ENCODE measurements around the gene ARRDC4.
"Not testable (repeated sequence)": the region's sequence is repeated elsewhere in the genome, so short reads cannot be mapped to it uniquely, and the experiment has no call there.

The ARRDC4 gene

DNA sequence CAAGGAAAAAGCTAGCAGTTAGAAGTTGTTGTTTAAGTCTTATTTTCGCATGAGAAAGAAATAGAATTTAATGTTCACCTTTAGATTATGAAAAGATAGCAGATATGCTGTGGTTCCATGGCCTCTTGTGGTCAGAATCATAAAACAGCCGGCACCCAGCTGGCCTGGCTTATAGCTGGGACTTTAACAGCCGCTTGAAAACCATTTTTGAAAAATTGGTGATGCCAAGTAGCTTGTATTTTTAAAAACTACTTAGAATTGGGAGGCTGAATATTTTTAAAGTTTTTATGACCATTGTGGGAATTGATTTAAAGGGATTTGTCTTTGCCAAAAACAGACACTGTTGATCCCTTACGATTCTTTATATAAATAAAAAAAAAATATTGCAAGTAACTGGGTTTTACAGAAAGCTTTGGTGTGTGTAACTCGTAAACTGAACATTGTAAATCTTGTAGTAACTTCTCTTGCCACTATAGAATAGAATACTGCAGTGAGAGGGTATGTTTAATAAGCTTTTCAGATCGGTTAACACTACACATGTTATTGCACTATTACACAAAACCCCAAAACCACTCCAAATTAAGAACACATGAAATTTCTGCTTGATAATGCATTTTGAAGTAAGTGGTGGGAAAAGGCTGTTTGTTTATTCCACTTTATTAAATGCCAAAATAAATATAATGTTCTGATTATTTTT, 6.6 kb downstream of the ARRDC4 start:
- no peak for DNase-seq

DNA sequence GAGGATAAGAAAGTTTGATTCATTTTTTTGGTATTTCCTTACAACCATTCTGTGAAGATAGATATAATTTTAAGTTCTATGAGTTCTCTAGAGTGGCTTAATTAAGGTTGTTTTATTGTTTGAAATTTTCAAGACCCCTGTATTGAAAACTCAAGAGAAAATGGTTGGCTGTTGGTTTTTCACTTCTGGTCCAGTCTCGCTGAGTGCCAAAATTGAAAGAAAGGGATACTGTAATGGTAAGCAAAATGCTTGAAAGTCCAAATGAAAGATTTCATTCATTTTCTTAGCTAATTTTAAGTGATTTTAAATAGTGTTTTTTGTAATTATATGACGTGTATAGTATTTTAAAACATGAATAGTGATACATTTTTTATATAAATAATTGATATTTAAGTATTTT, 7.4 kb downstream of the ARRDC4 start:
- DNase-seq: no peak

DNA sequence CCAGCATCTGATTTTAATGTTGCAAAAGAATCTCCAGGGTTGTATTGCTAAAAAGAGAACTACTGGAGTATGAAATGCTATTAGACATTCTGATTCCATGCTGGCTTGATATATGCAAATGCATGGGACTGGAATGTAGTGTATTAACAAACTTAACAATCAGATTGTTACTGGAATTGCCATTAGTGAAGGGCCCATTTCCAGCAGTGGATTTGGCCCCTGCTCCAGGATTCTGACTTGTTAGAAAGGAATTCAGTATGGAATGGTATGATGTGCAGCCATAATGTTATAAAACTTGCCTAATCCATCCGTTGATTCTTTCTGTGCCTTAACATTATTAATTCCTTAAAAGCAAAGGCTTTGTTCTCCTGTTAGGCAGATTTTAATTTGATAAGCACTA, 7.9 kb downstream of the ARRDC4 start:
- no peak for DNase-seq

DNA sequence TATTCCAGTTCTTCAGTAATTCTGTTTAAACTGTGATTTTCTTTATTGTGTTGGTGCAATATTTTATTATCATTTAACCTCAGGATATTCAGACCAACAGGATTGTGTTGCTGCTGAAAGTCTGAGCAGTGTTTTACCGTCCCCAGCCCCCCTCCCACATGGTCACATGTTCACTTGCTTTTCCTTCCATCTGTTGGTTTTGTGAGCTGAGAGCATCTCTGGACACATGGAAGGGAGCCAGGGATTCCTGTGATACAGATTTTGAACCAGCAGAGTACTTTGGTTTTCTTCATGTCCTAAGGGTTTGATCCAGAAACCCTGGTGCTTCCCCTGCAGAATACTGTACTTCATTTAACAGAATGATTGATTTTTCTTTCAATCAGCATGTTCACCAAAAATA, 11.9 kb downstream of the ARRDC4 start:
- DNase-seq: no peak

DNA sequence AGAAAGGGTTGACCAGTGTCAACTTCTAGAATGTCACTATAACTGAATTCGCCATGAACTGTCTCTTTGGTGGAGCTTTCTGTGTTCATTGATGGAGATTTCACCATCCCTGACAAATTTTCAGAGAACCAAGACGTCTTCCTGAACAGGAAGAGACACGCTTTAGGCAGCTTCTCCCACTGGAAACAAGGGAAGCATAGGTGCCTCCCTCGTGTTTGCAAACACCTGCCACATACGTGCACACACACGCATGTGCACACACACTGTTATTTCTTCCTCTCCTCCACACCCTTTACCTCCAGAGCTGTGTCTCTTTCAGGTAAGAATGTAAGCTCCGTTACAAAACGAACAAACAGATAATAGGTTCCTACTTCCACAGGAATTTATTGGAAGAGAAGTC, 15.6 kb downstream of the ARRDC4 start:
- no peak for DNase-seq

DNA sequence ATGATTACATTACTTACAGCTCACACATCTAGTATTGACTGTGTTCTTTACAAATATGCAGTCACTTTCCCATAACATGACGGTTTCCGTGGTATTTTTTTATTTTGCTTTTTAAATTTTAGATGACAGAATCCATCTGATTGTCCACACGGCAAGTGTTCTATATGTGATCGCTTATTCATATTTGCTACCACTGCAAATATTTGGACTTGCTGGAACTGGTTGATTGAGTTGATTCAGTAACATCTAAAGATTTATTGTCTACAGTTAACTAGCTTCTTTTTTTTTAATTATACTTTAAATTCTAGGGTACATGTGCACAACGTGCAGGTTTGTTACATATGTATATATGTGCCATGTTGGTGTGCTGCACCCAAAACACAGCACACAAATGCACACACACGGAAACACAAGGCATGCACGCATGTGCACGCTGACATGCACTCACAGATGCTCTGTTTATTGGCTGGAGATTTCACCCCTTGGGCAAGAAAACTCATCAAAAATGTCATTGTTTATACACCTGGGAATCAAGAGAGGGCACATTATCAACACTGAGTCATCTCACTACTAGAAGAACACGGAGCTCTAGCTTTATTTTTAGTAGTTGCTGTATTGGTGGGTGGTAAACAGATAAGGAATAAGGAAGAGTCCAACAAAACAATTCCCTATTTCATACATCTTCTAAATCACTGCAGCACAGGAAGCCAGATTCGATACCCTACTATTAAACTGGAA, 16.4 kb downstream of the ARRDC4 start:
- DNase-seq: no peak

DNA sequence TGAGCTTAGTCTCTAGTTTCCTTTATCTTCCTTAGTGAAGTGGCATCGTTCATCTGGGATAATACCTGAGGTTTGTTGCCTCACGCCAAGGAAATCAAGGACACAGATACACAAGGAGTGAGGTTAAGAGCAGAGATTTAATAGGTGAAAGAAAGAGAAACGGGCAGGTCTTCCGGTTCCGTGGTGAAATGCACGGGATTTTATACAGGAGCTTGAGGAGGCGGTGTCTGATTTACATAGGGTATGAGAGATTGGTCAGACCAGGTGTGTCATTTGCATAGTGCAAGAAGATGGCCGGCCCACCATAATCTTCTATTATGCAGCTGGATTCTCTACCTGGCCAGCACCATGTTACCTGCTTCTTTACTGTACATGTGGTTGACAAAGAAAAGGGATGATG, 17.2 kb downstream of the ARRDC4 start:
- no peak for DNase-seq

DNA sequence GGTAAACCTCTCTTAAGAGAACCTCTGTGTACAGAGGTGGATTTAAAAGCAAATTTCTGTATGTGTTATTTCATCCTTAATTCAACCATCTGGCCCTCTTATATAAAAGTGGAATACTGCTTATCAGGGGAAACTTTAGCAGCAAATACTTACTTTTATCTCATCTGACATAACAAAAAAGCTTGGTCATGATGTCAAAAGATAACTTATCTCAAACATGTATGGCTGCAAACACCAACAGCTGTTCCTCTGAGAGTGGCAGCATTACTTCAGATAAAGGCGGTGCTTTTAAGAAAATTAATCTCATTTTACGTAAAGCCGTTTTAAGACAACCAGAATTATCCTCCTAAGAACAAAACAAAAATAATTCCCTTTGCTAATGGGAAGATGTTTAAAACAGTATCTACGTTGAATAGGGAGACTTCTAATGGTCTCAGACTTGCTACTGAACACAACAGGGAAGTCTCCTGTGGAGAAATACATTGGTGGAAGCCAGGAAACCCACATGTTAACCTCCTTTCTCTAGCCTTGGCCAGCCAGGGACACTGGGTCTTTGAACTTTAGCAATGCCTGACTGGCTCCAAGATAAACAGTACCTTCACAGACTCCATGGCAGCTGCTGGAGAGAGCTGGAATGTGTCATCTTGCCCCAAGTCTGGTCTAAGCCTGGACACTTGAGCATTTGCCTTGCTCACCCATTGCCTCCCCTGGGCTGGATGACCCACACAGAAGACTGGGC, 18.1 kb downstream of the ARRDC4 start:
- no peak for DNase-seq

DNA sequence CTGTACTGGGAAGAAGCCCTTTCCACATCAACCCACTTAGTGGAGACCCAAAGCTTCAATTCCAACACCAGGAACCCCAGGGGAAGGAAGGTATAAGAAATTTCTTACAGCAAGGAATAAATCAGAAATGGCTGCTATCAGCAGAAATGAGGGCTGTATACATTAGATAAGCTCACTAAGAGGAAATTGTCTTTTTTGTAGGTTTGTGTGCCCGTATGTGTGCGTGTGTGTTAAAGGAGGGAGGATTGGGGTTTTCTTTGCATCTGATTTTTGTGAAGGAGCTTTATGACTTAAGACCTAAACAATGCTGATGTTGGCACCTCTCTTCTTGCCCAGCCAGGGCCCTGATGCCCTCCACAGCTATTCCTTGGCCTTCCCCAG, 18.6 kb downstream of the ARRDC4 start:
- DNase-seq: no peak

DNA sequence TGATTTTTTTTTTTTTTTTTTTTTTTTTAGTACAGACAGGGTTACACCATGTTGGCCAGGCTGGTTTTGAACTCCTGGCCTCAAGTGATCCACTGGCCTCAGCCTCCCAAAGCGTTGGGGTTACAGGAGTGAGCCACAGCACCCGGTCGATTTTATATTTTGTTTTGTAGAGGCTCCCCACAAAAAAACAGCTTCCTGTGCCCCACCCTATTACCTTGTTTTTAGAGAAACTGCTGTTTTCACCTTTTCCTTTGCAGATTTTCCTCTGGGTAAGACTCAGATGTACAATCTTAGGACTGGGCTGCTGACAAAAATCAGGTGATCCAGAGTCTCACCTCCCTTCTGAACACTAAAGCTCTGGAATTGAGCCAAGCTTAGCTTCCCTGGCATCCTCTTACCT, 20.6 kb downstream of the ARRDC4 start:
- DNase-seq: no peak

DNA sequence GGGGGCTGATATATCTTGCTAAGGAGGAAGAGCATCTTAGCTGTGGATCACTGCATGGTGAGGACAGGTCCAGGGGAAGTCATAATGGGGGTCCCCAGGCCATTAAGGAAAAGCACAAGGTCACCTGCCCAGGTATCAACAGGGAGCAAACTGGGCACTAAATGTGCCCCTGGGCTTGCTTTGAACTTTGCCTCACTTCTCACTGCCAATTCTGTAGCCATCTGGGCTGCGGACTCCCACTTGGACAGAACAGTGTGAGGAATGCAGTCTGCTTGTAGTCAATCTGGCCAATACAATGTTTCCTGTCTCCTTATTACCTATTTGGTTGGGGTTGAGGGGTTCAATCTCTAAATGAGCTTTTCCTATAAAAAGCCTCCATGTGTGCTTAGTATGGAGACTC, 21.3 kb downstream of the ARRDC4 start:
- no peak for DNase-seq

DNA sequence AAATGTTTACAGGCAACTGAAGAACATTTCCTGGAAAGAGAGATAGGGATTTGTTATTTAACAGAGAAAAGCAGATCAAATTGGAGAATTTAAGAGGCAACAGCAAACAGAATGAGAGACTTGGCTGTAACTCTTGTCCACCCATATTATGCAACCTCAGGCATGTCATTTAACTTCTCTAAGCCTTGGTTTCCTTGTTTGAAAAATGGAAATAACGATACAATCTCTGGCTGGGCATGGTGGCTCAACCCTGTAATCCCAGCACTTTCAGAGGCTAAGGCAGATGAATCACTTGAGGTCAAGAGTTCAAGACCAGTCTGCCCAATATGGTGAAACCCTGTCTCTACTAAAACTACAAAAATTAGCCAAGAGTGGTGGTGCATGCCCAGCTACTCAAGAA, 23.7 kb downstream of the ARRDC4 start:
- DNase-seq: no peak

DNA sequence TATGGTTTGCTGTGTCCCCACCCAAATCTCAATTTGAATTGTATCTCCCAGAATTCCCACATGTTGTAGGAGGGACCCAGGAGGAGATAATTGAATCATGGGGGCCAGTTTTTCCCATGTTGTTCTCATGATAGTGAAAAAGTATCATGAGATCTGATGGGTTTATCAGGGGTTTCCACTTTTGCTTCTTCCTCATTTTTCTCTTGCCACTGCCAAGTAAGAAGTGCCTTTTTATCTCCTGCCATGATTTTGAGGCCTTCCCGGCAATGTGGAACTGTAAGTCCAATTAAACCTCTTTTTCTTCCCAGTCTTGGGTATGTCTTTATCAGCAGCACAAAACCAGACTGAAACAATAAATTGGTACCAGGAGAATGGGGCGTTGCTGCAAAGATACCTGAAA, 25.5 kb downstream of the ARRDC4 start:
- not testable (repeated sequence) for DNase-seq

DNA sequence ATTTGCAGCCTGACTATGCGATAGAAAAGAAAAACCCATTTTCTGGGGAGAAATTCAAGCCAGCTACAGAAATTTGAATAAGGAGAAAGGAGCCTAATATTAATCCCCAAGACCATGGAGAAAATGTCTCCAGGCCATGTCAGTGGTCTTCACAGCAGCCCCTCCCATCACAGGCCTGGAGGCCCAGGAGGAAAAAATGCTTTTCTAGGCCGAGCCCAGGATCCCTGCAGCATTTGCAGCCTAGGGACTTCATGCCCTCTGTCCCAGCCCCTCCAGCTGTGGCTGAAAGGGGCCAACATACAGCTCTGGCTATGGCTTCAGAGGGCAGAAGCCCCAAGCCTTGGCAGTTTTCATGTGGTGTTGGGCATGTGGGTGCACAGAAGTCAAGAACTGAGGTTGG, 26.3 kb downstream of the ARRDC4 start:
- no peak for DNase-seq

DNA sequence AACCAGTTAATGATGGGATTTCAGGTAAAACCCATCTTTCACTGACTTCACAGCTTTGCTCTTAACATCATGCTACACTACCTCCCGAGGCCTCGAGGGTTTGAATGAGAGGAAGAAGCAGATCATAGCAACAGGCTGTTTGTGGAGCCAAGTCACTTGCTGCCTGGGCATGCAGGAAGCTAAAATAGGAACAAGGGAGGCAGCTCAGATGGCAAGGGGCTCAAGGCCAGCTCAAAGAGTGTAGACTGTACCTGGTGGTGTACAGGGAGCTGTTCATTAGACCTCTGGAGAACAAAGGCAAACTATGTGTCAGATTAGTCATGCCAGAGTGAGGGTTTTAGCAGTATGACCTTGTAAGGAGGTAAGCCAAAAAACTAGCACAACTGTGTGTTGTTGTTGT, 28.8 kb downstream of the ARRDC4 start:
- no peak for DNase-seq

DNA sequence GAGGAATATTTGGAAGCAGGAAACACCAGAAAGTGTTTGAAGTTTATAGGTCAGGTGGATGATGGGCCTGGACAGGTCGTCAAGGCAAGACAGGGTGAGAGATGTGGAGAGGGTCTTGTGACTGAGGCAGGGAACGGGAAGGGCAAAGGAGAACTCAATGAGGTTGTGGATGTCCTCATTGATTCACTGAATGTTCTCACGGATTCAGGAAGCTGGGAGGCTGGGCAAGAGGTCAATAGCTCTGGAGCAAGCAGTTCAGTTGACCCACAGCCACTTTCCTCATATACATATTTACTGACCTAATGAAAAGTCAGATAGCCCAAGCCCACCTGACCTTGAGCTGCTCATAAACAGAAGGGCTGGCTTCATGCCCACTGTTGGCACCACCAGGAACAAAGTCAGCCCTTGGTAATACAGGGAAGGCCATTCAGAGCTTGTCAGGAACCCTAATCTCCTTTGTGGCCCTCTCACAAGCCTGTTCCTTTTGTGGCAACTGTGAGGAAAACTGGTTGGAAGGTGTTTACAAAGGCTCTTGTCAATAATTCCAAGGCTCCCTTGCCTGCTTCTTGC, 31.6 kb downstream of the ARRDC4 start:
- DNase-seq: no peak

DNA sequence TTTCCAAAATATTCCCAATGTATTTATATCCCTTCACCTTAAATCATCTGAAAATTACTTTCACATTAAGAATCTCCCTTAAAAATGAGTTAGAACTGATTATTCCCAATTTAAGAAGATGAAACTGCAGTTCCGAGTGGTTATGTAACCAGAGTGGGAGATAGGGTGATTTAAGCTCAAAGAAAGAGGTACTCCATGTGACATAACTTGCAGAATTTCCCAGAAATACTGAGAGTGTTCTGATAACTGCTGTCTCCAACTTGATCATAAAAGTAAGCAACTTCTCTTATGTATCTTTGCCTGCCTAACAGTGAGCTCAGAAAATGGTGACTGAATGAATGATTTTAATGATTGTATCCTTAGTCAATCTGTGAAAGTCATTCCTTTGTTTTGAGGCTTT, 32.3 kb downstream of the ARRDC4 start:
- DNase-seq: no peak

DNA sequence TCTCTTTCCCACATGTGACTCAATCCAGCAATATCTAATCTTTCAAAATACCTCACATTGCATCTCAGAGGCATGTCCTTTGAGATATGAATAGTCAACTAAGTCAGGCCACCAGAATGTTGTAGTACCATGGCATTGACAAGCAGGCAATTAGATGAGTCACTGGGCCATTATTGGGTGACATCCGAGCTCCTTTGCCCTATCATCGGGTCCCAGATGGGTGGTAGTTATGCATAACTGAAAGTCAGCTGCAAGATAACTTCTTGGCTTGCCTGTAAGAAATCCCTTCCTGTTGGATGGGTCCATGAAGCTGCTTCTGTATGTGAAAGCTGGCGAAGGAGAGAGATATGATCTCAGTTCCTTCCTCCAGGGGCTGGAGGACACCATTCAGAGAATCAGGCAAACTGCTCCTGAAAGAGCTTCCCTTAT, 32.8 kb downstream of the ARRDC4 start:
- DNase-seq: no peak

DNA sequence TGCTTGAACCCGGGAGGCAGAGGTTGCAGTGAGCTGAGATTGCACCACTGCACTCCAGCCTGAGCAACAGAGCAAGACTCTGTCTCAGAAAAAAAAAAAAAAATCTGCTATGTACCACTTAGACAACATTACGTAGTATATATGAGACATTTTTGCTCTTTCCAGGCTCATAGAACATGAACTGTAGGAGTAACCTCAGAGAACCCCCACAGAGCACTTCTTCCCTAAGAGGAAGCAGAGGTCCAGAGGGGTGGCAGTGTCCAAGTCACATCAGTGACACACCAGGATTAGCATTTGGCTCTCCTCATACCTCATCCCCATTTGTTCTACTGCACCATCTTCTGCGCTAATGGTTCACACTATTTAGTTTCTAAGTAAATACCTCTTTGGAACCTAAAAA, 33.7 kb downstream of the ARRDC4 start:
- DNase-seq: no peak

DNA sequence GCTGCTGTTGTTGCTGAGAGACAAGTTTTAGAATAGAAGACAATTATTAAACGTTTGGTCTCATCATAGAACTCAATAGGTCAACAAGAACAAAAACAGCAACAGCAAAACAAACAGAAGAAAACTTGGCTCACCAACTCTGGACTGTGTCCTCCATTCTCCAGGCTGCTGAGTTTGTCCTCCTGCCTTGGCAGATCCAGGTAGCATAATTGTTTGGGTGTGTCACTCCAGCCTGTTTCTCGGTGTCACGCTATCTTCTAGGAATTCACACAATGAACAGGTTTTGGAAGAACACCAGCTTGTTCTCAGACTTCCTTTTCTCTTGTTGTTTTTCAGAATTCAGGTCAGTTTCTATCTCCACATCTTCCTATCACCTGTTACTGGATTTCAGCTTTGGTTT, 34.7 kb downstream of the ARRDC4 start:
- no peak for DNase-seq

DNA sequence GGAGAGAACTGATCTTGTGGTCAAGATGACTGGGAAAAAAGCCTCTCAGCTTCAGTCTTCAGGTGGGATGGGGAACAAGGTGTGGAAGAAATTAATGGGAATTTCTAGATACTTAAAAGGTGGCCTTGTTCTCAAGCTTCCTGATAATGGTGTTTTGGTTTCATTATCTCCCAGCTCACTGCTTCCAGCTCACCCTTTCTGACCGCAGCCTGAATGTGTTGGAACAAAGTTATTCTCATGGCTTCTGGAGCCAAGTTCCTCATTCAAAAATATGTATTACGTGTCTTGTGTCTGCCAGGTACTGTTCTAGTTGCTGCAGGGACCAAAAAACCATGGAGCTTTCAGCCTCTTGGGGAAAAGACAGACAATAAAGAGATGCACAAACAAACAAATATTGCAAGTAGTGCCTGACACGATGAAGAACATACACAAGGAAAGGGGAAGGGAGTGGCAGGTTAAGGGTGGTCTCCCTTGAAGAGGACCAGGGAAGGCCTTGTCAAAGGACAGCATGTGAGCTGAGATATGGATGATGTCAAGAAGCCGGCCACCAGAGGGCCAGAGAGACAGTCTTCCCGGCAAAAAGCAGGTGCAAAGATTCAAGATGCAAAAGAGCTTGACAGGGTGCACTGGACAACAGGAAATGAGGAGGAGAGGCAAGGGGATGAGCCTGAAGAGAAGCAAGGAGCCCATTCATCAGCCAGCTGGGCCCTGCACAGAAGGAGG, 35.5 kb downstream of the ARRDC4 start:
- peak; percentile 22 for DNase-seq

DNA sequence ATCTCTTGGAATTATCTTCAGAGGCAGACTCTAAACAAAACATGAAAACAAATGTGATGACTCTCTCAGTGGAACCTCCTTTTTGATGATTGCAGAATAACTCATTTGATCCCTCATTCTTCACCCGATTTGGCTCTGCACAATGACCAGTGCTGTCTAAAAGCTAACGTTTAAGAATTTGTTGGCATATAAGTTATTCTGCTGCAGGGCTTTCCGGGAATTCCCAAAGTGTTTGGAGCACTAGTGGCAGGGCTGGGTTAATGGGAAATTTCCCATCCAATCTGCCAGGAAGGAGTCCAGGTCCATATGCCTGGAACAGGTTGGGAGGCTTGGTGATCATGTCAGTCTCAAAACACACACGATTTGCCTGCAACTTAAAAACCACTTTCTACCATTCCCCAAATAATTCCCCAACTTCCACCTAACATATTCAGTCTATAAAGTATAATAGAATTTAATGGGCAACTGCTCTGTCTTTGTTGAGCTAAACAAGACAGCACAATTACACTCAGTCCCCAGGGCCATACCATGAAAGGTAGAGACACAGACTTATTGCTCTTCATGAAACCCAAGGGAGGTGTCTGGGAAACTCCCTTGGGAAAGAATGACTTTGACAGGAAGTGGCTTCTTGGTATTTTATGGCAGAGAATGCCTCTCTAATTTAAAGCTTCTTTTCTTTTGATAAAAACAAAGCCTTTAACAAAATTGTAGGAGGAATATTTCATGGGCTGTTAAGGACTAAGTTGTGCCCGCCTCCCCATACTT, 38.0 kb downstream of the ARRDC4 start:
- DNase-seq: no peak
